ENCODE measurements around the gene CKMT2.
"Not testable (repeated sequence)": the region's sequence is repeated elsewhere in the genome, so short reads cannot be mapped to it uniquely, and the experiment has no call there.

CKMT2 gene

DNA sequence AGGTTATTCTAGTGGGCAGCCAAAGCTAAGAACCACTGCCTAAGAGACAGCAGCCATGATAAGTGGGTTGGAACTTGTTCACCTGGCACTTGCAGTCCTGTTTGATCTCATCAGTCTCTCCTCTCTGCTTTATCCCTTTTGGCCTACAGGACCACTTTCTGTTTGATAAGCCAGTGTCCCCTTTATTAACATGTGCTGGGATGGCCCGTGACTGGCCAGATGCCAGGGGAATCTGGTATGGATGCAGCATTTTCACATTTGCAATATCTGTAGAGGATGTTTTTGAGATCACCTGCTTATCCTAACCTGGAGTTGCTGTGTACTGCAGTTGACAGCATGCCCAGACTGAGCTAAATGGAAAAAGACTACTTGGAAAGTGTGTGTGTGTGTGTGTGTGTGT is 23.6 kb downstream of the CKMT2 start:
- DNase-seq (ENCODE audit: extremely low read depth, low read depth), result no peak
- TF ChIP-seq, protein P1, sequence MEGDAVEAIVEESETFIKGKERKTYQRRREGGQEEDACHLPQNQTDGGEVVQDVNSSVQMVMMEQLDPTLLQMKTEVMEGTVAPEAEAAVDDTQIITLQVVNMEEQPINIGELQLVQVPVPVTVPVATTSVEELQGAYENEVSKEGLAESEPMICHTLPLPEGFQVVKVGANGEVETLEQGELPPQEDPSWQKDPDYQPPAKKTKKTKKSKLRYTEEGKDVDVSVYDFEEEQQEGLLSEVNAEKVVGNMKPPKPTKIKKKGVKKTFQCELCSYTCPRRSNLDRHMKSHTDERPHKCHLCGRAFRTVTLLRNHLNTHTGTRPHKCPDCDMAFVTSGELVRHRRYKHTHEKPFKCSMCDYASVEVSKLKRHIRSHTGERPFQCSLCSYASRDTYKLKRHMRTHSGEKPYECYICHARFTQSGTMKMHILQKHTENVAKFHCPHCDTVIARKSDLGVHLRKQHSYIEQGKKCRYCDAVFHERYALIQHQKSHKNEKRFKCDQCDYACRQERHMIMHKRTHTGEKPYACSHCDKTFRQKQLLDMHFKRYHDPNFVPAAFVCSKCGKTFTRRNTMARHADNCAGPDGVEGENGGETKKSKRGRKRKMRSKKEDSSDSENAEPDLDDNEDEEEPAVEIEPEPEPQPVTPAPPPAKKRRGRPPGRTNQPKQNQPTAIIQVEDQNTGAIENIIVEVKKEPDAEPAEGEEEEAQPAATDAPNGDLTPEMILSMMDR (IDR thresholded peaks at IDR 0.05; ENCODE audit: low read depth, low read length), result no peak

DNA sequence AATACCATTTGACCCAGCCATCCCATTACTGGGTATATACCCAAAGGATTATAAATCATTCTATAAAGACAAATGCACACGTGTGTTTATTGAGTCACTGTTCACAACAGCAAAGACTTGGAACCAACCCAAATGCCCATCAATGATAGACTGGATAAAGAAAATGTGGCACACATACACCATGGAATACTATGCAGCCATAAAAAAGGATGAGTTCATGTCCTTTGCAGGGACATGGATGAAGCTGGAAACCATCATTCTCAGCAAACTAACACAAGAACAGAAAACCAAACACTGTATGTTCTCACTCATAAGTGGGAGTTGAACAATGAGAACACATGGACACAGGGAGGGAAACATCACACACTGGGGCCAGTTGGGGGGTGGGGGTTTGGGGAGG is 29.7 kb downstream of the CKMT2 start:
- DNase-seq (ENCODE audit: extremely low read depth, low read depth), result not testable (repeated sequence)

DNA sequence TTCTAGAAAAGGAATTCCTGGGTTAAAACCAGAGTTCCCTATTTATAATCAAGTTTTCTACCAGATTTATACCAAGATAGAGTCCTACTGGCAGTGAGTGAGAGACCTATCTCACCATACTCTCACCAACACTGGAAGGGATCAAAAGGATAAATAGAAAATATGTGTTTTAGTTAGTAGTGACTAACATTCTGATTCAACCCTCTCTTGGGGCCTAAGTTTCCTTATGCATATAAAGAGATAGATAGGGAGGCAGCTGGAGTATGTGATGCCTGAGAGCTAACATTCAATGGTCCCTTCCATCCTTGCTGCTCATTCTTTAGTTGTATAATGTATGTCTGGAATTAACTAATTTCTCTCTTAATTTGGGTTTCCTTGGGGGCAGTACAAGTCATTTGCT is 32.0 kb downstream of the CKMT2 start:
- TF ChIP-seq, protein P1 (IDR thresholded peaks at IDR 0.05; ENCODE audit: low read depth, low read length), result no peak
- no peak for DNase-seq (ENCODE audit: extremely low read depth, low read depth)

DNA sequence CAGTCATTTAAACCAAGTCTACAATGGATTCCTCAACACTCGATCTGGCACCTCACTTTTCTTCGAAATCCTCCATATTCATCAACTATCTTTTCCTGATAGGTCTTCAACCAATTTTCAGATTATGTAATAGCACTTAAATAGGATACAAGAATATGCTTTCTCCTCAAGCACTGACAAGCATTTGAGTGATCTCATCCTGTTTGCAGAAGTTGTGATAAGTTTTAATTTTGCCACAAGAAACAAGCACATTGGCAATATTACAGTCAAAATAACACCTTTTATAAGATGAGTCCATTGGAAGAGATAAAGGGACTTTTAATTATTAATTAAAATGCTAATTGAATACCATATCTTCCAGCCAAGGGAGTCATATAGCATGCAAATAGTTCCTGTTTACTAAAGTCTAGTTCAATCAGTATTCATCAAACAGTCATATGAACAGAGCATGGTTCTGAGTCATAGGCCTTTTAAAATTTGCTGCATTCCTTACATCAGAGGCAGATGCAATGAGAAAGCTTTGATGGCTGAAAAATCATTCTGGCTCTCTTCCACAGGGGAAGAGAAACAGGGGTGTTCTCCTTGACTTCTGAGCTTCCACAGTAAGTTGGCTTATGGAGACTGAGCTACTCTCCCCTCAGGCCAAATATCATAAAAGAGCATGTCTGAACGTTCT is 35.5 kb downstream of the CKMT2 start:
- DNase-seq (ENCODE audit: extremely low read depth, low read depth), result peak; percentile 37
- TF ChIP-seq, protein P1 (IDR thresholded peaks at IDR 0.05; ENCODE audit: low read depth, low read length), result no peak

DNA sequence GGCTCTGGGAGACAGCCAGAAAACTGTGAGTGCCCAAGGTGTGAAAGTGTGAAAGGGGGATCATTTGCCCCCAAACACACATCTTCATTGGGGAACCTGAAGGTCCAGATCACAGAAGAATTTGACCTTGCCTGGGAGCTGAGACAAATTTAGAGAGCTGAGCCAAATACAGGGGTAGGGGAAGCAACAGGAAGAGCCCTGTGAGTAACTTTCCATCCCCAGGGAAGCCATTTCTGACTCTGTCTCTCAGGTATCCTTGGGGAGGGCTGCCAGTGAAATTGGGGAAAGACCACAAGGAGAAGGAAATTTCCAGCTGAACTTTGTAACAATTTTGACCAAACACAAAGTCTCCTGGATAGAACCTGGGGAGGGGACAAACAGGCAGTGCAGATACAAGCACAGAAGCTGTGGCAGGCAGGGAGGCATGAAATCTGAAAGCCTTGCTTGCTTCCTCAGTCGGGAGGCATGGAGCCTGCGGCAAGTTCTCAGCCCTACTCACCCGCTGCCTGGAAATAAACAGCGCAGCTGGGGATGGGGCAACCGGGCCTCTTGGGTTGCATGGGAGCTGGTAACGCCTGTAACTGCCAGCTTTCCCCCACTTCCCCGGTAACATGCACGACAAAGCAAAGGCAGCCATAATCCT is 36.8 kb downstream of the CKMT2 start:
- TF ChIP-seq, protein P1 (IDR thresholded peaks at IDR 0.05; ENCODE audit: low read depth, low read length), result no peak
- no peak for DNase-seq (ENCODE audit: extremely low read depth, low read depth)

DNA sequence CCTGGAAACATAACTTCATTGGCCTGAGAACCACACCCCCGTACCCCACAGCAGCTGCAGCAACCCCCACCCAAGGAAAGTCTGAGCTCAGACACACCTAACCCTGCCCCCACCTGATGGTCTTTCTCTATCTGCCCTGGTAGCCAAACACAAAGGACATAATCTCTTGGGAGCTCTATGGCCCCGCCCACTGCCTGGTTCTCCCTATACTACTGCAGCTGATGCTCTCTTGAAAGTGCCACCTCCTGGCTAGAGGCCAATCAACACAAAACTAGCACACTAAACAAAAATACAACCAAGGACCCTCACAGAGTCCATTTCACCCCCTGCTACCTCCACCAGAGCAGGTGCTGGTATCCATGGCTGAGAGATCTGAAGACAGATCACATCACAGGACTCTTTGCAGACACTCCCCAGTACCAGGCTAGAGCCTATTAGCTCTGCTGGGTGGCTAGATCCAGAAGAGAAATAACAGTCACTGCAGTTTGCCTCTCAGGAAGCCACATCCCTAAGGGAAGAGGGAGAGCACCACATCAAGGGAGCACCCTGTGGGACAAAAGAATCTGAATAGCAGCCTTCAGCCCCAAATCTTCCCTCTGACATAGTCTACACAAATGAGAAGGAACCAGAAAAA is 37.4 kb downstream of the CKMT2 start:
- DNase-seq (ENCODE audit: extremely low read depth, low read depth), result not testable (repeated sequence)

DNA sequence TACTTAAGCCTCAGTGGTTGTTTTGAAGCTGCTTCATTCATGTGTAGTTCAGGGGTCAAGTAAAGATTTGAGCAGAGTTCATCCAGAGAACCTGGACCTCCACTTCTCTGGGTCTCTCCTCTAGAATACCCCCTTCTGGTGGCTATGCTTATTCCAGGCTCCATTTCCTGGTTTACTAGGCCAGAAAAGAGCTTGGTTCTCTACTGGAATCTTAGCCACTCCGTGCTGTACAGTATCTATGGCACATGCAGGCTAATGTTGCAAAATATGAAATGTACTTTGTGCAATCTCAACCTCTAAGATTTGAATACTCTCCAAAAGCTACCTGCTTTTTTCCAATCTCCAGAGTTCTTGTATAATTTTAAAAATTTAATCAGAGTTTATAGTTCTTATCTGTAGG is 50.9 kb downstream of the CKMT2 start:
- no peak for DNase-seq (ENCODE audit: extremely low read depth, low read depth)
- TF ChIP-seq, protein P1 (IDR thresholded peaks at IDR 0.05; ENCODE audit: low read depth, low read length), result no peak

DNA sequence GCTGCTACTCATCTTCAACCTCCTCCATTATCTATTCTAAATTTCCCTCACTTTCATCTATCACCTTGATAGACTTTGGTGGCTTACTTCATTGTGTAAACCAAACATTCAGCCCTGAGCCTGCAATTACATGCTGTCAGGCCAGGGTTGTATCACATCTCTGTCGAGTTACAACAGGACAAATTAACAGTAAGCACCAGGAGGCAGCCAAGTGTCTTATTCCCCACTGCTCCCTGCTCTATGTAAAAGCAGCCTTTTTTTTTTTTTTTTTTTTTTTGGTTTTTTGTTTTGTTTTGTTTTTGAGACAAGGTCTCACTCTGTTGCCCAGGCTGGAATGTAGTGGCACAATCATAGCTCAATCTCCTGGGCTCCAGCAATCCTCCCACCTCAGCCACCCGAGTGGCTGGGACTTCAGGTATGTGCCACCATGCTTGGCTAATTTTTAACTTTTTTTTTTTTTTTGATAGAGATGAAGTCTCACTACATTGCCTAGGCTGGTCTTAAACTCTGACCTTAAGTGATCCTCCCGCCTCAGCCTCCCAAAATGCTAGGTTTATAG is 53.0 kb downstream of the CKMT2 start:
- TF ChIP-seq, protein P1 (IDR thresholded peaks at IDR 0.05; ENCODE audit: low read depth, low read length), result no peak
- DNase-seq (ENCODE audit: extremely low read depth, low read depth), result no peak
